GM19099 (cell line): ENCODE results near the gene OR9G1.

ENCODE experiments used
- POLR2A ChIP-seq: IDR thresholded peaks from 3 replicates; pipeline ENCODE4 v1.6.1; 2011; ENCODE audit warnings: low read depth; ENCODE audit not compliant: insufficient read length; ENCODE audit errors: extremely low read depth

The OR9G1 gene

GRCh38 chr11:56748597-56748996 is 49.7 kb downstream of the OR9G1 start, which contains the start of gene OR9G4:
OR9G4 (minus strand) TSS chr11:56748697; CDS start chr11:56743766, 4,931 bp downstream.
- no peak for TF ChIP-seq POLR2A

DNA sequence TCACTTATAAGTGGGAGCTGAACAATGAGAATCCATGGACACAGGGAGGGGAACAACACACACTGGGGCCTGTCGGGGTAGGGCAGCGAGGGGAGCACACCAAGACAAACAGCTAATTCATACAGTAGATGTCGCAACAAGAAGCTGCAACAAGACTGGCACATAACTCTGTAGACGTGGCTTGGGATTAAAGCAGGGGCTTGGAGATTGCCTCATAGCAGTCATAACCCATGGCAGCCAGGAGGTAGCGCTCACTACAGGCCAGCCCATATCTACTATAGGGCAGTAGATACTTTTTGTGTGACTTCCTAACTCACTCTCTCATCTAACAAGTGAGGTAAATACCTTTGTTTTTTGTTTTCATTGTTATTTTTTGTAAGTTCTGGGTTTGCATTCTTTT is 51.3 kb downstream of the OR9G1 start:
- no peak for TF ChIP-seq POLR2A

GRCh38 chr11:56751480-56751879 is 52.6 kb downstream of the OR9G1 start:
- TF ChIP-seq POLR2A, result no peak
